ENCODE data around the gene SLFN5.

SLFN5 gene

DNA sequence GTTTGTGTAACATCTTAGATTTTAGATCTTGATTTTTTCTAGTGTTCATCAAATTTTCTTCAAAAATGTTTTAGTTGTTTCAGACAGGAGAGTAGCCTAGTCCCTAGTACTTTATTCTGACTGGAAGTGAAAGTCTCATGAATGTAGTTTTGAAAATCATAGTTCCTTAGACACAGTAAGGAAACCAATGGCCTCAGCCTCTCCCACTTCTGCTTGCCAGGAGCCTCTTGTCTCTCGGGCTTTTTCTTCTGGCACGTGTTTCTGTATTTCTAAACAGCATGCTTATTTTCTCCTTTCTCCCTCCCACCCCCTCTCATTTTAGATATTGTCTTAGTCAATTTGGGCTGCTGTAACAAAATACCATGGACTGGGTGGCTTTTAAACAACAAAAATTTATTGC is 9.8 kb downstream of the SLFN5 start:
- ChIA-PET POLR2A (no interaction called here), CTCF (no interaction called here)
- DNase-seq (ENCODE audit: extremely low spot score), result no peak
- TF ChIP-seq, protein P1, sequence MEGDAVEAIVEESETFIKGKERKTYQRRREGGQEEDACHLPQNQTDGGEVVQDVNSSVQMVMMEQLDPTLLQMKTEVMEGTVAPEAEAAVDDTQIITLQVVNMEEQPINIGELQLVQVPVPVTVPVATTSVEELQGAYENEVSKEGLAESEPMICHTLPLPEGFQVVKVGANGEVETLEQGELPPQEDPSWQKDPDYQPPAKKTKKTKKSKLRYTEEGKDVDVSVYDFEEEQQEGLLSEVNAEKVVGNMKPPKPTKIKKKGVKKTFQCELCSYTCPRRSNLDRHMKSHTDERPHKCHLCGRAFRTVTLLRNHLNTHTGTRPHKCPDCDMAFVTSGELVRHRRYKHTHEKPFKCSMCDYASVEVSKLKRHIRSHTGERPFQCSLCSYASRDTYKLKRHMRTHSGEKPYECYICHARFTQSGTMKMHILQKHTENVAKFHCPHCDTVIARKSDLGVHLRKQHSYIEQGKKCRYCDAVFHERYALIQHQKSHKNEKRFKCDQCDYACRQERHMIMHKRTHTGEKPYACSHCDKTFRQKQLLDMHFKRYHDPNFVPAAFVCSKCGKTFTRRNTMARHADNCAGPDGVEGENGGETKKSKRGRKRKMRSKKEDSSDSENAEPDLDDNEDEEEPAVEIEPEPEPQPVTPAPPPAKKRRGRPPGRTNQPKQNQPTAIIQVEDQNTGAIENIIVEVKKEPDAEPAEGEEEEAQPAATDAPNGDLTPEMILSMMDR (IDR thresholded peaks at IDR 0.05; ENCODE audit: control extremely low read depth, extremely low read depth, low read depth, missing control alignments), result no peak

DNA sequence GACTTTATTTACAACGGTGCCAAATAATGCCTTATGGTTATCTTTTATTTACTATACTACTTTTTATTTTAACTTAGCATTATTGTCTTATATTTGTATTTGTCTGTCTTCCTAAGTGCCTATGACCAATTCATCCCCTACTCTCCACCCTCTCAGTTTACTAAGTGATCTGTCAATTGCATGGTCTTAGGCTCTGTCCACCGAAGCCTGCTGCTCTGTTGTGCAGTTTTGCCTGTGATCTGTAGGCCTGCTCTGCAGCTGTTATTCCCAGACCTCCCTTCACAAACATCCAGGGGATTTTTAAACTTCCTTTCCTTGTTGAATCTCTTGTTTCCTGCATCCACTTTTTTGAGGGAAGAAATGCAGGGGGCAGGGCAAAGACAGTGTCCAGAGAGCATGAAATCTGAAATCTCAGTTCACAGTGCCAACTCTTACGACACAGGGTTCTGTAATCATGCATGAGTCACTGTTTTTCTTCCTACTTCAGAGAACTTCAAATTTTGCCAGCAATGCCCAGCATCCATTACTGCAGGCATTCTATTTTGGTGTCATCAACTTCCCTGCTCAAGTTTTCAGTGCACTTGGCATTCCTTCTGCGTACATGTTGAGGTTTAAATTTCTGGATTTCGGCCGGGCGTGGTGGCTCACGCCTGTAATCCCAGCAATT is 11.4 kb downstream of the SLFN5 start:
- POLR2A ChIA-PET, result no interaction called here
- CTCF ChIA-PET, result no interaction called here
- TF ChIP-seq, protein P1 (IDR thresholded peaks at IDR 0.05; ENCODE audit: control extremely low read depth, extremely low read depth, low read depth, missing control alignments), result no peak
- no peak for DNase-seq (ENCODE audit: extremely low spot score)

DNA sequence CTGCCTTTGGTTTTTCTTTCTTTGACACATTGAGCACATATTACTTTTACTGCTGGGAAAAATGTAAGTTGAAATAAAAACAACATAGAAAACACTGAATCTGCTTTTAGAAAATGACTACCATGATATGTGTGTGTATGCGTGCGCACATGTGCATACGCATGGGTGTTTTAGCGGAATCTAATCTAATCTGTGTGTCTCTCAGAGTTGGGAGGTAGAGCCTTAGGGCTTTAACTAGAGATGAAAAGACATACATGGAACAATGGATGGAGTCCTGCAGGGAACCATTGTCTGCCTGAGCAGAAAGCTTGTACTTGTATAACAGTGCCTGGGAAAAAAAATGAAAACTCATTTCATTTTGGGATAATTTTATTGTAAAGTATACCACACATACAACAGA is 12.4 kb downstream of the SLFN5 start:
- POLR2A ChIA-PET, result no interaction called here
- CTCF ChIA-PET, result interaction anchor here (1.4 kb wide), 1 partner anchor 266 kb away, joined by 3 read pairs; no protein-coding TSS in a partner anchor
- DNase-seq (ENCODE audit: extremely low spot score), result no peak
- TF ChIP-seq, protein P1 (IDR thresholded peaks at IDR 0.05; ENCODE audit: control extremely low read depth, extremely low read depth, low read depth, missing control alignments), result no peak

DNA sequence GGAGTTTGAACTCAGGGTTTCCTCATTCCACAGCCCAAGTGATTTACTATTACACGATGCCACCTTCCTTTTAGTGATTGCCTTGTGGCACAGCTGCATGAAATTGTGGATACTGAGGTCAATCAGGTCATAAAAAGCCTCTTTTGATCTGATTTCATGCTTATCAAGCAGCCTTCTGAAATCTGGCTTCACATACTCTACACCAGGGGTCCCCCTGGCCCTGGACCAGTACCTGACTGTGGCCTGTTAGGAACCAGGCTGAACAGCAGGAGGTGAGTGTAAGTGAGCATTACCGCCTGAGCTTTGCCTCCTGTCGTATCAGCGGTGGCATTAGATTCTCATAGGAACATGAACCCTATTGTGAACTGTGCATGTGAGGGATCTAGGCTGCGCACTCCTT is 13.8 kb downstream of the SLFN5 start:
- CTCF ChIA-PET, result interaction anchor here (0.9 to 1.7 kb wide), 3 partner anchors 15 to 265 kb away, joined by 3 to 6 read pairs (median 3); no protein-coding TSS in a partner anchor
- no peak for DNase-seq (ENCODE audit: extremely low spot score)
- POLR2A ChIA-PET, result no interaction called here
- TF ChIP-seq, protein P1 (IDR thresholded peaks at IDR 0.05; ENCODE audit: control extremely low read depth, extremely low read depth, low read depth, missing control alignments), result no peak

DNA sequence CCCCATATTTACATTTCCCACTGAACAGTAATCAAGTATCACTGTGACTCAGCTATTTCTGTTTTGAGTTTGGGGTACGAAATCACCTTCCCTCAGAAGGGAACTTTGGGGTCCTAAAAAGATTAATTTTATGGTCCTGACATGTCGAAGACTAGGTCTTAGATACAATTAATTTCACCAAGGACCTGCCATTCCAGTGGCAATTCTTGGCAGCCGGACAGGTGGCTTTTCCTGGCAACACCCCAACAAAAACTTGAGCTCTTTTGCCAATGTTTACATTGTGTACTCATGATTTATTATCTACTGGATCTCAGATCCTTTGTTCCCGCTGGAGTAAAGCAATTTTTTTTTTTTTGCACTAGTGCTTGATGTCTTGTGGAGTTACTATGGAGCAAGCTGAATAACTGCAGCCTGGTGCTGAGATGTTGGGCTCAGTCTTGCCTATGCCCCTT is 14.4 kb downstream of the SLFN5 start:
- CTCF ChIA-PET, result interaction anchor here (0.9 to 1.7 kb wide), 2 partner anchors 15 to 27 kb away, joined by 3 to 6 read pairs; no protein-coding TSS in a partner anchor
- POLR2A ChIA-PET, result no interaction called here
- TF ChIP-seq, protein P1 (IDR thresholded peaks at IDR 0.05; ENCODE audit: control extremely low read depth, extremely low read depth, low read depth, missing control alignments), result no peak
- DNase-seq (ENCODE audit: extremely low spot score), result no peak

DNA sequence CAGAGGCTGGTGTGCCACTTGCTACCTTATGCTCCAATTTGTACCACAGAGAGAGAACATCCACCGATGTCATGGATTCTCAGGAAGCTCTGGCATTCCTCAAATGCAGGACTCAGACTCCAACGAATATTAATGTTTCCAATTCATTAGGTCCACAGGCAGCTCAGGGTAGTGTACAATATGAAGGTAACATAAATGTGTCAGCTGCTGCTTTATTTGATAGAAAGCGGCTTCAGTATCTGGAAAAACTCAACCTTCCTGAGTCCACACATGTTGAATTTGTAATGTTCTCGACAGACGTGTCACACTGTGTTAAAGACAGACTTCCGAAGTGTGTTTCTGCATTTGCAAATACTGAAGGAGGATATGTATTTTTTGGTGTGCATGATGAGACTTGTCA is 16.1 kb downstream of the SLFN5 start:
- DNase-seq (ENCODE audit: extremely low spot score), result no peak
- ChIA-PET CTCF (interaction anchor here (1.4 to 2.5 kb wide), 2 partner anchors 54 to 56 kb away, joined by 3 to 9 read pairs; no protein-coding TSS in a partner anchor), POLR2A (no interaction called here)
- TF ChIP-seq, protein P1 (IDR thresholded peaks at IDR 0.05; ENCODE audit: control extremely low read depth, extremely low read depth, low read depth, missing control alignments), result no peak

All from GM10248 (cell line).